Measurements from ENCODE around the gene FREM2.

DNA sequence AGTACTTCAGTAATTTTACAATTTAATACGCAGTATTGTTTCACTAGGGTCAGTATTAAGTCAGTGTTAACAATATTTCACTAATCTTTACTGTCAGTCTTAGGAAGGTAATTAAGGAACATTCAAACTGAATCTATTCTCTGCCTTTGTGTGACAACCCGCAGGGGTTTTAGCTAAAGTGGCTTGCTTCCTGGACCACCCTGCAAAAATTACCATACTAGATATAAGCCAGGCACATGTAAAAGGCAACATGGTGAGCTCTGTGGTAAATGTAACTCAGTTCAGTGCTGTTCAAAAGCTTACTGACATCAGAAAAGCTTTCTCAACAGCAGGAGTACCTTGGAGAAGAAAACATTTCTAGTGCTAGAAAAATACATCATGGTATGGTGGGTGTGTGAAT is 116.7 kb downstream of the FREM2 start:
- TF ChIP-seq, protein P1, sequence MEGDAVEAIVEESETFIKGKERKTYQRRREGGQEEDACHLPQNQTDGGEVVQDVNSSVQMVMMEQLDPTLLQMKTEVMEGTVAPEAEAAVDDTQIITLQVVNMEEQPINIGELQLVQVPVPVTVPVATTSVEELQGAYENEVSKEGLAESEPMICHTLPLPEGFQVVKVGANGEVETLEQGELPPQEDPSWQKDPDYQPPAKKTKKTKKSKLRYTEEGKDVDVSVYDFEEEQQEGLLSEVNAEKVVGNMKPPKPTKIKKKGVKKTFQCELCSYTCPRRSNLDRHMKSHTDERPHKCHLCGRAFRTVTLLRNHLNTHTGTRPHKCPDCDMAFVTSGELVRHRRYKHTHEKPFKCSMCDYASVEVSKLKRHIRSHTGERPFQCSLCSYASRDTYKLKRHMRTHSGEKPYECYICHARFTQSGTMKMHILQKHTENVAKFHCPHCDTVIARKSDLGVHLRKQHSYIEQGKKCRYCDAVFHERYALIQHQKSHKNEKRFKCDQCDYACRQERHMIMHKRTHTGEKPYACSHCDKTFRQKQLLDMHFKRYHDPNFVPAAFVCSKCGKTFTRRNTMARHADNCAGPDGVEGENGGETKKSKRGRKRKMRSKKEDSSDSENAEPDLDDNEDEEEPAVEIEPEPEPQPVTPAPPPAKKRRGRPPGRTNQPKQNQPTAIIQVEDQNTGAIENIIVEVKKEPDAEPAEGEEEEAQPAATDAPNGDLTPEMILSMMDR (IDR thresholded peaks at IDR 0.05): no peak
- TF ChIP-seq POLR2A (IDR thresholded peaks at IDR 0.05): no peak
